HG02973 (cell line): ENCODE results near the gene CIPC.

Source experiments
- ATAC-seq: cut with Tn5 transposase; IDR thresholded peaks from one replicate; pipeline ENCODE4 v1.9.1; 2021; ENCODE audit warnings: moderate library complexity; ENCODE audit not compliant: unreplicated experiment

The CIPC gene

GRCh38 chr14:77125281-77125801 lies 27.3 kb downstream of the CIPC start:
- ATAC-seq, result no peak

- ATAC-seq, result no peak
Measured at GRCh38 chr14:77125823-77126325, 27.8 kb downstream of the CIPC start.

- ATAC-seq, result no peak
Measured at GRCh38 chr14:77126461-77126990, 28.5 kb downstream of the CIPC start.

GRCh38 chr14:77128414-77128891 lies 30.4 kb downstream of the CIPC start:
- ATAC-seq, result no peak

- ATAC-seq, result no peak
Measured at GRCh38 chr14:77130386-77130785, 32.3 kb downstream of the CIPC start.

GRCh38 chr14:77131206-77131605 lies 33.1 kb downstream of the CIPC start:
- ATAC-seq, result no peak

GRCh38 chr14:77131871-77132486 lies 33.9 kb downstream of the CIPC start:
- ATAC-seq, result no peak

- ATAC-seq, result no peak
Measured at GRCh38 chr14:77133720-77134338, 35.8 kb downstream of the CIPC start.

GRCh38 chr14:77139022-77139421 lies 41.0 kb downstream of the CIPC start:
- no peak for ATAC-seq

GRCh38 chr14:77139540-77140358 lies 41.7 kb downstream of the CIPC start:
- no peak for ATAC-seq

- ATAC-seq, result no peak
Measured at GRCh38 chr14:77140359-77141213, 42.5 kb downstream of the CIPC start.

GRCh38 chr14:77141214-77142004 lies 43.4 kb downstream of the CIPC start, which contains the start of gene ZDHHC22:
ZDHHC22 (minus strand) TSS chr14:77141791; CDS start chr14:77139738, 2,053 bp downstream.
- ATAC-seq, result no peak

- ATAC-seq, result no peak
Measured at GRCh38 chr14:77142005-77142800, 44.1 kb downstream of the CIPC start.

- no peak for ATAC-seq
Measured at GRCh38 chr14:77143071-77143470, 45.0 kb downstream of the CIPC start.

GRCh38 chr14:77144412-77145115 lies 46.5 kb downstream of the CIPC start:
- ATAC-seq, result no peak

GRCh38 chr14:77145975-77146740 lies 48.1 kb downstream of the CIPC start:
- ATAC-seq, result no peak
